IMR-90 (cell line): ENCODE results near the gene KIF9. TPM values are rescaled to one million over a fixed set of nuclear protein-coding genes. Genes with fewer than 3 reads are reported as not detected.

Experiments
- ATAC-seq: fragments of 200-7000 bp; cut with Tn5 transposase; 2 replicates; pipeline ENCODE4 v1.9.1; 2020; ENCODE audit warnings: low read depth, mild to moderate bottlenecking, moderate library complexity
- BruUV-seq: library from RNA; stranded (reverse); fragments of 400-500 nt; replicated peaks from 2 replicates; lab custom pipeline; 2021; lab: Mats Ljungman, UMichigan
- CTCF ChIA-PET: fragments of 300-600 bp; formaldehyde crosslinking; extraction: SDS; loops from one replicate; lab custom pipeline; 2021; ENCODE audit warnings: antibody characterized with exemption; lab: Yijun Ruan, JAX
- POLR2A ChIA-PET: fragments of 300-600 bp; sonication (Branson Sonifier 250); formaldehyde crosslinking; loops from one replicate; lab custom pipeline; 2022; ENCODE audit warnings: antibody characterized with exemption; ENCODE audit not compliant: unreplicated experiment; lab: Charles Lee
- DNase-seq: peaks from one replicate; pipeline ENCODE4 v3.0.0; 2013
- H2AFZ ChIP-seq: replicated peaks from 2 replicates; pipeline ENCODE3; 2013; ENCODE audit warnings: low read length, mild to moderate bottlenecking; ENCODE audit not compliant: poor library complexity
- H2AK5ac ChIP-seq: 2 replicates; pipeline ENCODE4 v1.6.1; 2013; ENCODE audit warnings: low read depth, low read length, inconsistent platforms
- H2AK9ac ChIP-seq: replicated peaks from 2 replicates; pipeline ENCODE3; 2013; ENCODE audit warnings: mild to moderate bottlenecking, low read depth, low read length, moderate library complexity; ENCODE audit not compliant: poor library complexity
- H2BK120ac ChIP-seq: 2 replicates; pipeline ENCODE4 v1.6.1; 2013; ENCODE audit warnings: low read depth, low read length, inconsistent platforms
- H2BK15ac ChIP-seq: 3 replicates; pipeline ENCODE4 v1.6.1; 2013; ENCODE audit warnings: low read depth, low read length, inconsistent platforms
- H2BK20ac ChIP-seq: 2 replicates; pipeline ENCODE4 v1.6.1; 2013; ENCODE audit warnings: low read depth, mild to moderate bottlenecking, inconsistent platforms, low read length, moderate library complexity
- H2BK5ac ChIP-seq: 2 replicates; pipeline ENCODE4 v1.6.1; 2013; ENCODE audit warnings: mild to moderate bottlenecking, low read depth, low read length, inconsistent platforms; ENCODE audit not compliant: poor library complexity, severe bottlenecking
- H3K14ac ChIP-seq: replicated peaks from 2 replicates; pipeline ENCODE4 v1.6.1; 2013; ENCODE audit warnings: low read depth, low read length, inconsistent platforms
- H3K18ac ChIP-seq: 2 replicates; pipeline ENCODE4 v1.6.1; 2013; ENCODE audit warnings: low read depth, low read length, control low read depth
- H3K23ac ChIP-seq: 2 replicates; pipeline ENCODE4 v1.6.1; 2013; ENCODE audit warnings: low read depth, low read length, inconsistent platforms
- H3K27ac ChIP-seq: 2 replicates; pipeline ENCODE4 v1.5.1; 2013; ENCODE audit warnings: mild to moderate bottlenecking, control low read depth, low read length; ENCODE audit not compliant: insufficient read depth
- H3K27me3 ChIP-seq: 2 replicates; pipeline ENCODE4 v1.6.1; 2013; ENCODE audit warnings: low read length; ENCODE audit not compliant: control insufficient read depth, insufficient read depth
- H3K36me3 ChIP-seq: 2 replicates; pipeline ENCODE4 v1.6.1; 2013; ENCODE audit warnings: low read length, mixed read lengths; ENCODE audit not compliant: control insufficient read depth, insufficient read depth
- H3K4ac ChIP-seq: 2 replicates; pipeline ENCODE4 v1.6.1; 2013; ENCODE audit warnings: low read depth, low read length, inconsistent platforms
- H3K4me1 ChIP-seq: 2 replicates; pipeline ENCODE4 v1.6.1; 2013; ENCODE audit warnings: low read length, mixed read lengths; ENCODE audit not compliant: control insufficient read depth, insufficient read depth
- H3K4me2 ChIP-seq: 2 replicates; pipeline ENCODE4 v1.6.1; 2013; ENCODE audit warnings: low read depth, mild to moderate bottlenecking, control low read depth, low read length, moderate library complexity
- H3K4me3 ChIP-seq: 2 replicates; pipeline ENCODE4 v1.5.1; 2013; ENCODE audit warnings: low read depth, mild to moderate bottlenecking, control low read depth, low read length, moderate library complexity; ENCODE audit not compliant: insufficient read depth
- H3K56ac ChIP-seq: 2 replicates; pipeline ENCODE4 v1.6.1; 2013; ENCODE audit warnings: low read length, inconsistent platforms; ENCODE audit not compliant: insufficient read depth; ENCODE audit errors: extremely low read depth
- H3K79me1 ChIP-seq, 2 experiments: 2 replicates each; pipeline ENCODE4 v1.6.1; 2013; ENCODE audit warnings: low read length in 2 of 2, inconsistent platforms in 1 of 2, low read depth in 1 of 2
- H3K9ac ChIP-seq: 2 replicates; pipeline ENCODE4 v1.6.1; 2013; ENCODE audit warnings: low read depth, low read length, control low read depth
- H3K9me1 ChIP-seq: 2 replicates; pipeline ENCODE4 v1.6.1; 2013; ENCODE audit warnings: low read length, inconsistent platforms; ENCODE audit not compliant: insufficient read depth
- H3K9me3 ChIP-seq: 2 replicates; pipeline ENCODE4 v1.6.1; 2013; ENCODE audit warnings: low read length; ENCODE audit not compliant: control insufficient read depth, insufficient read depth
- H4K20me1 ChIP-seq: 2 replicates; pipeline ENCODE4 v1.6.1; 2013; ENCODE audit warnings: low read length, inconsistent platforms; ENCODE audit not compliant: insufficient read depth
- H4K5ac ChIP-seq: 2 replicates; pipeline ENCODE4 v1.6.1; 2013; ENCODE audit warnings: mild to moderate bottlenecking, low read depth, low read length, control low read depth
- H4K8ac ChIP-seq, 2 experiments: 2 replicates each; pipeline ENCODE4 v1.6.1; 2013; ENCODE audit warnings: low read depth in 2 of 2, low read length in 2 of 2, control low read depth in 1 of 2, inconsistent platforms in 1 of 2
- H4K91ac ChIP-seq: 2 replicates; pipeline ENCODE4 v1.6.1; 2013; ENCODE audit warnings: low read depth, low read length, inconsistent platforms; ENCODE audit not compliant: insufficient read depth
- BHLHE40 ChIP-seq: fragments of 150-350 bp; IDR thresholded peaks from 2 replicates; pipeline ENCODE4 v1.6.1; 2016; ENCODE audit warnings: mild to moderate bottlenecking, low read depth, low read length
- CEBPB ChIP-seq: IDR thresholded peaks from 2 replicates; pipeline ENCODE4 v1.6.1; 2012; ENCODE audit warnings: low read depth, low read length, improper control_type of control experiment
- CHD1 ChIP-seq: IDR thresholded peaks from 2 replicates; pipeline ENCODE4 v1.6.1; 2012; ENCODE audit warnings: low read depth, low read length, improper control_type of control experiment
- FOS ChIP-seq: fragments of 150-350 bp; IDR thresholded peaks from 2 replicates; pipeline ENCODE4 v1.6.1; 2016; ENCODE audit warnings: low read depth, low read length
- MAFK ChIP-seq: IDR thresholded peaks from 2 replicates; pipeline ENCODE4 v1.6.1; 2012; ENCODE audit warnings: low read depth, low read length, improper control_type of control experiment
- MAZ ChIP-seq: IDR thresholded peaks from 2 replicates; pipeline ENCODE4 v1.6.1; 2012; ENCODE audit warnings: low read depth, mild to moderate bottlenecking, low read length, improper control_type of control experiment, moderate library complexity, borderline replicate concordance
- MXI1 ChIP-seq: IDR thresholded peaks from 2 replicates; pipeline ENCODE4 v1.6.1; 2012; ENCODE audit warnings: low read depth, mild to moderate bottlenecking, low read length, moderate library complexity, borderline replicate concordance
- NFE2L2 ChIP-seq: fragments of 150-350 bp; IDR thresholded peaks from 2 replicates; pipeline ENCODE4 v1.6.1; 2016; ENCODE audit warnings: low read depth, mild to moderate bottlenecking, low read length
- POLR2A ChIP-seq: IDR thresholded peaks from 2 replicates; pipeline ENCODE4 v1.6.1; 2012; ENCODE audit warnings: mild to moderate bottlenecking, low read depth, low read length
- RAD21 ChIP-seq: IDR thresholded peaks from 2 replicates; pipeline ENCODE4 v1.6.1; 2012; ENCODE audit warnings: low read length, improper control_type of control experiment
- RCOR1 ChIP-seq: IDR thresholded peaks from 2 replicates; pipeline ENCODE4 v1.6.1; 2012; ENCODE audit warnings: mild to moderate bottlenecking, low read length, improper control_type of control experiment; ENCODE audit not compliant: insufficient replicate concordance
- RFX5 ChIP-seq: IDR thresholded peaks from 2 replicates; pipeline ENCODE4 v1.8.0; 2012; ENCODE audit warnings: low read depth, mild to moderate bottlenecking, low read length, moderate library complexity
- SMC3 ChIP-seq: fragments of 150-350 bp; IDR thresholded peaks from 2 replicates; pipeline ENCODE4 v1.6.1; 2016; ENCODE audit warnings: low read depth, mild to moderate bottlenecking, antibody characterized with exemption, low read length, moderate library complexity
- WGBS, 2 experiments: methylation state at CpG; one replicate each; pipeline versions ENCODE4 v1.1.5 to v1.1.7; 2013; ENCODE audit warnings: missing lambda C conversion rate in 2 of 2; ENCODE audit not compliant: insufficient read length in 1 of 2; ENCODE audit errors: extremely low coverage in 2 of 2; 5-methylcytosine and 5-hydroxymethylcytosine counted together
- dilution Hi-C: fragments of 300-500 bp; cut with HindIII; formaldehyde crosslinking; loops from one replicate; pipeline ENCODE4 v1.14.3; 2018; ENCODE audit warnings: low sequenced_read_pairs; ENCODE audit not compliant: unreplicated experiment
- in situ Hi-C: fragments of 300-500 bp; cut with MboI; formaldehyde crosslinking; loops from 3 replicates; pipeline ENCODE4 v1.14.3; 2019; ENCODE audit warnings: low sequenced_read_pairs, inconsistent platforms, mixed read lengths
- intact Hi-C: fragments of 100-400 bp; cut with micrococcal nuclease; formaldehyde crosslinking; loops from 2 replicates; pipeline ENCODE4 v1.10.0; 2022
- polyA plus RNA-seq, 3 experiments: library from polyadenylated mRNA; depleted of rRNA; stranded (reverse); fragments of >200 nt; gene quantifications; 2 replicates each; pipeline ENCODE4 v1.2.3, GENCODE V29; 2012; ENCODE audit warnings: low replicate concordance in 1 of 3
- total RNA-seq: library from RNA; depleted of rRNA; stranded (reverse); fragments of >200 nt; gene quantifications from 2 replicates; pipeline ENCODE4 v1.2.3, GENCODE V29; 2012
- TF ChIP-seq, protein P1 (sequence below): fragments of 150-350 bp; IDR thresholded peaks from 2 replicates; pipeline ENCODE4 v1.6.1; 2017; ENCODE audit warnings: mild to moderate bottlenecking, antibody characterized with exemption, low read length, low read depth
- TF ChIP-seq, protein P2 (sequence below): conservative IDR thresholded peaks from 2 replicates; pipeline ENCODE4 v1.5.1; 2012; ENCODE audit warnings: mild to moderate bottlenecking, low read depth, low read length, improper control_type of control experiment
- TF ChIP-seq, protein P3 (sequence below): fragments of 150-350 bp; IDR thresholded peaks from 2 replicates; pipeline ENCODE4 v1.6.1; 2016; ENCODE audit warnings: low read depth, mild to moderate bottlenecking, low read length, moderate library complexity, borderline replicate concordance

Gene KIF9
- total and polyA plus RNA-seq, 2 of the 4 experiments (the other 2 are of a cell fraction), result 1.8 to 5.0 TPM

DNA sequence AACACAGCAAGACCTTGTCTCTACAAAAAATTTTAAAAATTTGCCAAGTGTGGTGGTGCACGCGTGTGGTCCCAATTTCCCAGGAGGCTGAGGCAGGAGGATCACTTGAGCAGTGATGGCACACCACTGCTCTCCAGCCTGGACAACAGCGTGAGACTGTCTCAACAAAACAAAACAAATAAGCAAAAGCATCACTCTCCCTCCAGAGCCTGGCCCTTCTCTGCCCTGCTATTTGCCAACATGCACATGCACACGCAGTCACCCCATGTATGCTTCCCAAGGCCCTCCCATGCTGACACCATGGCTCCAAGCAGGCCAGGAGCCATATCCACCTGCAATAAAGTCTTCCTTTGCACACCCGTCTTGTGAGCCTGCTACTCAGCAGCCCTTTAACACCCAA lies 2.1 kb downstream of the KIF9 start:
- no peak overlapping the region for H2BK15ac ChIP-seq
- no peak overlapping the region for H3K27ac ChIP-seq
- peak overlapping the region; percentile 61 for H2AK9ac ChIP-seq
- ATAC-seq (no peak), DNase-seq (no peak)
- no peak overlapping the region; the same call in 1 of the 2 replicates for H3K23ac ChIP-seq
- 100% methylated on average over 1 of the region's 5 CpGs; no CpG with 5 or more reads in 1 of the 2 experiments for WGBS, 2 experiments
- H2BK5ac ChIP-seq, result no peak overlapping the region
- H3K9me3 ChIP-seq, result no peaks in the 10 kb centered on the region
- H2BK120ac ChIP-seq, result no peak overlapping the region
- no peak overlapping the region for H4K91ac ChIP-seq
- H3K27me3 ChIP-seq, result no peaks in the 10 kb centered on the region
- in situ Hi-C loops (no loop called here), intact Hi-C loops (no loop called here), dilution Hi-C loops (no loop called here)
- H3K4me3 ChIP-seq, result no peak overlapping the region
- H3K4me1 ChIP-seq, result peaks cover 4% of the 10 kb centered on the region; the same call in 1 of the 2 replicates
- peaks cover 3% of the 10 kb centered on the region for H4K20me1 ChIP-seq
- H3K9me1 ChIP-seq, result peaks cover 8% of the 10 kb centered on the region
- no peak overlapping the region for H3K14ac ChIP-seq
- H3K36me3 ChIP-seq, result no peaks in the 10 kb centered on the region
- H3K18ac ChIP-seq, result no peak overlapping the region
- no peak overlapping the region for H2AK5ac ChIP-seq
- H3K56ac ChIP-seq, result no peak overlapping the region
- H2BK20ac ChIP-seq, result no peak overlapping the region
- BruUV-seq, result no TSS peak
- no peak overlapping the region for H3K4me2 ChIP-seq
- H2AFZ ChIP-seq, result no peak overlapping the region
- TF ChIP-seq CEBPB (no peak), NFE2L2 (no peak), POLR2A (no peak), RCOR1 (no peak), SMC3 (no peak), RFX5 (no peak), BHLHE40 (no peak), MXI1 (no peak), MAFK (no peak), CHD1 (no peak), FOS (no peak), RAD21 (no peak), MAZ (no peak)
- TF ChIP-seq, protein P1, sequence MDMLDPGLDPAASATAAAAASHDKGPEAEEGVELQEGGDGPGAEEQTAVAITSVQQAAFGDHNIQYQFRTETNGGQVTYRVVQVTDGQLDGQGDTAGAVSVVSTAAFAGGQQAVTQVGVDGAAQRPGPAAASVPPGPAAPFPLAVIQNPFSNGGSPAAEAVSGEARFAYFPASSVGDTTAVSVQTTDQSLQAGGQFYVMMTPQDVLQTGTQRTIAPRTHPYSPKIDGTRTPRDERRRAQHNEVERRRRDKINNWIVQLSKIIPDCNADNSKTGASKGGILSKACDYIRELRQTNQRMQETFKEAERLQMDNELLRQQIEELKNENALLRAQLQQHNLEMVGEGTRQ, result no peak
- TF ChIP-seq, protein P2, sequence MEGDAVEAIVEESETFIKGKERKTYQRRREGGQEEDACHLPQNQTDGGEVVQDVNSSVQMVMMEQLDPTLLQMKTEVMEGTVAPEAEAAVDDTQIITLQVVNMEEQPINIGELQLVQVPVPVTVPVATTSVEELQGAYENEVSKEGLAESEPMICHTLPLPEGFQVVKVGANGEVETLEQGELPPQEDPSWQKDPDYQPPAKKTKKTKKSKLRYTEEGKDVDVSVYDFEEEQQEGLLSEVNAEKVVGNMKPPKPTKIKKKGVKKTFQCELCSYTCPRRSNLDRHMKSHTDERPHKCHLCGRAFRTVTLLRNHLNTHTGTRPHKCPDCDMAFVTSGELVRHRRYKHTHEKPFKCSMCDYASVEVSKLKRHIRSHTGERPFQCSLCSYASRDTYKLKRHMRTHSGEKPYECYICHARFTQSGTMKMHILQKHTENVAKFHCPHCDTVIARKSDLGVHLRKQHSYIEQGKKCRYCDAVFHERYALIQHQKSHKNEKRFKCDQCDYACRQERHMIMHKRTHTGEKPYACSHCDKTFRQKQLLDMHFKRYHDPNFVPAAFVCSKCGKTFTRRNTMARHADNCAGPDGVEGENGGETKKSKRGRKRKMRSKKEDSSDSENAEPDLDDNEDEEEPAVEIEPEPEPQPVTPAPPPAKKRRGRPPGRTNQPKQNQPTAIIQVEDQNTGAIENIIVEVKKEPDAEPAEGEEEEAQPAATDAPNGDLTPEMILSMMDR, result no peak
- TF ChIP-seq, protein P3, sequence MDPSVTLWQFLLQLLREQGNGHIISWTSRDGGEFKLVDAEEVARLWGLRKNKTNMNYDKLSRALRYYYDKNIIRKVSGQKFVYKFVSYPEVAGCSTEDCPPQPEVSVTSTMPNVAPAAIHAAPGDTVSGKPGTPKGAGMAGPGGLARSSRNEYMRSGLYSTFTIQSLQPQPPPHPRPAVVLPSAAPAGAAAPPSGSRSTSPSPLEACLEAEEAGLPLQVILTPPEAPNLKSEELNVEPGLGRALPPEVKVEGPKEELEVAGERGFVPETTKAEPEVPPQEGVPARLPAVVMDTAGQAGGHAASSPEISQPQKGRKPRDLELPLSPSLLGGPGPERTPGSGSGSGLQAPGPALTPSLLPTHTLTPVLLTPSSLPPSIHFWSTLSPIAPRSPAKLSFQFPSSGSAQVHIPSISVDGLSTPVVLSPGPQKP, result no peak
- POLR2A ChIA-PET, result no interaction called here
- H3K79me1 ChIP-seq, result peaks cover 13 to 37% of the 10 kb centered on the region in 2 experiments; a peak in 3 of 4 replicates
- CTCF ChIA-PET, result no interaction called here
- H3K9ac ChIP-seq, result no peak overlapping the region
- H3K4ac ChIP-seq, result no peak overlapping the region
- H4K5ac ChIP-seq, result no peak overlapping the region
- no peak overlapping the region for H4K8ac ChIP-seq
